Cardiac muscle cell (in vitro differentiated cells and primary cell): Measurements from ENCODE around the gene ZNFX1. TPM values are rescaled to one million over a fixed set of nuclear protein-coding genes. Genes with fewer than 3 reads are reported as not detected.

Experiments used
- DNase-seq, 2 donors: peaks; one replicate each; pipeline versions ENCODE4 v3.0.0 to v3.0.0-alpha.2; 2010 to 2017; ENCODE audit warnings: low read depth in 1 of 2, low spot score in 1 of 2
- H3K27ac ChIP-seq: fragments of 200-600 bp; sonication (generic); 2 replicates; pipeline ENCODE4 v1.5.1; 2016
- H3K27me3 ChIP-seq: fragments of 200-600 bp; sonication (generic); 2 replicates; pipeline ENCODE4 v1.6.0; 2016; ENCODE audit warnings: control low read depth
- H3K36me3 ChIP-seq: fragments of 200-600 bp; sonication (generic); 2 replicates; pipeline ENCODE4 v1.5.1; 2016; ENCODE audit warnings: control low read depth
- H3K4me1 ChIP-seq: fragments of 200-600 bp; sonication (generic); 2 replicates; pipeline ENCODE4 v1.8.1; 2017; ENCODE audit warnings: low read depth, mild to moderate bottlenecking, mixed run types
- H3K4me3 ChIP-seq: fragments of 200-600 bp; sonication (generic); 2 replicates; pipeline ENCODE4 v1.5.1; 2016; ENCODE audit warnings: mild to moderate bottlenecking
- H3K9me3 ChIP-seq: fragments of 200-600 bp; sonication (generic); 2 replicates; pipeline ENCODE4 v1.5.1; 2017; ENCODE audit warnings: low read depth, mild to moderate bottlenecking, control low read depth
- polyA plus RNA-seq: library from polyadenylated mRNA; unstranded; fragments of >200 nt; fragmentation: Nextera tagmentation; extraction: Ambion mirVana; gene quantifications from 2 replicates; pipeline ENCODE4 v1.2.1, GENCODE V29; 2016
- total RNA-seq: library from RNA; depleted of rRNA; stranded (reverse); fragments of >200 nt; gene quantifications from 2 replicates; pipeline ENCODE4 v1.2.3, GENCODE V29; 2016
- TF ChIP-seq, protein P1 (sequence below): IDR thresholded peaks from 2 replicates; pipeline ENCODE4 v1.5.1; 2012; ENCODE audit warnings: low read depth, mild to moderate bottlenecking, low read length

ZNFX1 gene
- total and polyA plus RNA-seq, 2 experiments from 2014 or later: 5.0 to 8.2 TPM

- Histone ChIP-seq H3K4me1 (peaks cover 21% of the 10 kb centered on the region), H3K27ac (no peak overlapping the region), H3K27me3 (no peaks in the 10 kb centered on the region), H3K36me3 (peaks cover 80% of the 10 kb centered on the region), H3K4me3 (no peak overlapping the region), H3K9me3 (no peaks in the 10 kb centered on the region)
- TF ChIP-seq, protein P1, sequence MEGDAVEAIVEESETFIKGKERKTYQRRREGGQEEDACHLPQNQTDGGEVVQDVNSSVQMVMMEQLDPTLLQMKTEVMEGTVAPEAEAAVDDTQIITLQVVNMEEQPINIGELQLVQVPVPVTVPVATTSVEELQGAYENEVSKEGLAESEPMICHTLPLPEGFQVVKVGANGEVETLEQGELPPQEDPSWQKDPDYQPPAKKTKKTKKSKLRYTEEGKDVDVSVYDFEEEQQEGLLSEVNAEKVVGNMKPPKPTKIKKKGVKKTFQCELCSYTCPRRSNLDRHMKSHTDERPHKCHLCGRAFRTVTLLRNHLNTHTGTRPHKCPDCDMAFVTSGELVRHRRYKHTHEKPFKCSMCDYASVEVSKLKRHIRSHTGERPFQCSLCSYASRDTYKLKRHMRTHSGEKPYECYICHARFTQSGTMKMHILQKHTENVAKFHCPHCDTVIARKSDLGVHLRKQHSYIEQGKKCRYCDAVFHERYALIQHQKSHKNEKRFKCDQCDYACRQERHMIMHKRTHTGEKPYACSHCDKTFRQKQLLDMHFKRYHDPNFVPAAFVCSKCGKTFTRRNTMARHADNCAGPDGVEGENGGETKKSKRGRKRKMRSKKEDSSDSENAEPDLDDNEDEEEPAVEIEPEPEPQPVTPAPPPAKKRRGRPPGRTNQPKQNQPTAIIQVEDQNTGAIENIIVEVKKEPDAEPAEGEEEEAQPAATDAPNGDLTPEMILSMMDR: no peak
- no peak for DNase-seq
Measured at GRCh38 chr20:49283176-49283702, 5.4 kb upstream of the ZNFX1 start.

DNA sequence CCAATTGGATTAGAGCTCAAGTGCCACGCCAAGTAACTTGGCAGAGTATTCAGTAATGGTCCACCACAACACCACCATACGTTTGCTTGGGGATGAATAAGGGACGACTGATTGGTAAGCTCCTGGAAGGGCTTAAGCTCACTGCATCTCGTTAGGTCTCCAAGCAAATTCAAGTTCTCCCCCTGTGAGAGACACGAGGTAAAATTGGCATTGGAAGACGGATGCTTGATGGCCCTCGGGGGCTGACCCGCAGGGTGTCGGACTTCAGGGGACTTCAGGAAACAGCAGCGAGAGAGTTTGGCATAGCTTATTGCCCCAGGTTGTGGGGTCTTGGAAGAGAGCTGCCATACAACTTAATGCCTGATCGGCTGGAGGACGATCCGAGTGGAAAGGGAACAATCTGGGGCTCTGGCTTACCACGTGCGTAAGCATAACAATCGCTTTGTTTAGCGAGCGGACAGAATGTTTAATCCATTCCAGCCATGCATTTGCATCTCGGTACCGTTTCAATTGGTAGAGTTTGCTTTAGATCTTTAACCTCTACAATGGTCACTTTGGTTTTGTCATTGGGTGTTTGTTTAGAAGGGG, 4.8 kb upstream of the ZNFX1 start:
- Histone ChIP-seq H3K4me3 (no peak overlapping the region), H3K9me3 (no peaks in the 10 kb centered on the region), H3K27me3 (no peaks in the 10 kb centered on the region), H3K4me1 (peaks cover 21% of the 10 kb centered on the region), H3K36me3 (peaks cover 75% of the 10 kb centered on the region), H3K27ac (no peak overlapping the region)
- DNase-seq: no peak
- TF ChIP-seq, protein P1: no peak

GRCh38 chr20:49281913-49282467, 4.1 kb upstream of the ZNFX1 start:
- Histone ChIP-seq H3K36me3 (peaks cover 68% of the 10 kb centered on the region), H3K4me1 (peaks cover 21% of the 10 kb centered on the region), H3K9me3 (no peaks in the 10 kb centered on the region), H3K27me3 (no peaks in the 10 kb centered on the region), H3K4me3 (no peak overlapping the region), H3K27ac (no peak overlapping the region)
- DNase-seq: no peak
- TF ChIP-seq, protein P1: no peak

GRCh38 chr20:49281059-49281912, 3.4 kb upstream of the ZNFX1 start:
- Histone ChIP-seq H3K36me3 (peaks cover 61% of the 10 kb centered on the region), H3K27ac (peak overlapping the region; percentile 50), H3K9me3 (no peaks in the 10 kb centered on the region), H3K27me3 (no peaks in the 10 kb centered on the region), H3K4me1 (peaks cover 21% of the 10 kb centered on the region), H3K4me3 (no peak overlapping the region)
- DNase-seq: peak in 1 of 2 donors; percentile 61
- TF ChIP-seq, protein P1: no peak

DNA sequence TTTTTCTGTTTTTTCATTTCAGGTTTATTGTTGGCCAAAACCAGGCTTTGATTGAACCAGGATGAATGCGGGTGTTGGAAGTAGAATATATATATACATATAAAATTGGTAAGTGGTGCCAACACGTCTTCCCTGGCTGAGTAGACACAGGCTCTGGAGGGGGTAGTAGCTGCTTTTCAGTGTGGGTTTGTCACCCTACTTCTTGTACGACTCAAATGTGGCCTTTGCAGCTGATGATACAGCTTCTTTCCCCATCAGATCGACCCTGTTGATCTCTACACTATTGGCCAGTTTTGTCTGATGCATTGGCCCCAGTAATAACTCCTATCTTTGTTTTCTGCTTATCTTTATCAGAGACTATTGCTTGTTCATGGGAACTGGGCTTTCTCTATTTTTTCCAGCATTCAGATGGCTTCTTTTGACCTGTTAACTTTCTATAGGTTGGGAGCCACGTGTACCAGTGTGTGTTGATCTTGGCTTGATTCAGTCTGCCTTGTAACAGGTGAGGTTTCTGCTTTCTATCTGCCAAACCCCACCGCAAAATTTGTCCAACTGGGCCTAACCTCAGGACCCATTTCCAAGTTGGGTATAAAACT, 2.7 kb upstream of the ZNFX1 start:
- peaks cover 53% of the 10 kb centered on the region for H3K36me3 ChIP-seq
- TF ChIP-seq, protein P1: no peak
- peak overlapping the region; percentile 52 for H3K4me3 ChIP-seq
- peaks cover 21% of the 10 kb centered on the region for H3K4me1 ChIP-seq
- no peaks in the 10 kb centered on the region for H3K27me3 ChIP-seq
- DNase-seq: no peak
- no peaks in the 10 kb centered on the region for H3K9me3 ChIP-seq
- peak overlapping the region; percentile 50 for H3K27ac ChIP-seq
